ENCODE results near the gene SYCP2. TPM values are rescaled to one million over a fixed set of nuclear protein-coding genes. Genes with fewer than 3 reads are reported as not detected.
"Not testable (repeated sequence)": the region's sequence is repeated elsewhere in the genome, so short reads cannot be mapped to it uniquely, and the experiment has no call there.

SYCP2 gene
- total and polyA plus RNA-seq, 4 donors = 2.4 to 11.0 (median 6.0) TPM

GRCh38 chr20:59920944-59921343, 12.5 kb downstream of the SYCP2 start:
- no peak for DNase-seq (ENCODE audit: low read depth in 4 of 6, low spot score in 6 of 6)
- no peaks in the 10 kb centered on the region for H3K27me3 ChIP-seq (ENCODE audit: control insufficient read depth, insufficient read depth, low read length)
- H3K4me1 ChIP-seq (ENCODE audit: control insufficient read depth, insufficient read depth, low read length) = no peaks in the 10 kb centered on the region
- no peak overlapping the region for H3K27ac ChIP-seq (ENCODE audit: low read depth, low read length)
- no peak overlapping the region for H3K4me3 ChIP-seq (ENCODE audit: low read depth, low read length)
- no peaks in the 10 kb centered on the region for H3K36me3 ChIP-seq (ENCODE audit: control insufficient read depth, insufficient read depth, low read length)
- no peaks in the 10 kb centered on the region for H3K9me3 ChIP-seq (ENCODE audit: control insufficient read depth, insufficient read depth, low read length)

- DNase-seq (ENCODE audit: low read depth in 4 of 6, low spot score in 6 of 6) = no peak
- no peak overlapping the region for H3K4me3 ChIP-seq (ENCODE audit: low read depth, low read length)
- no peaks in the 10 kb centered on the region for H3K27me3 ChIP-seq (ENCODE audit: control insufficient read depth, insufficient read depth, low read length)
- 60% methylated on average over 1 of the region's 4 CpGs for WGBS (ENCODE audit: insufficient coverage)
- no peaks in the 10 kb centered on the region for H3K9me3 ChIP-seq (ENCODE audit: control insufficient read depth, insufficient read depth, low read length)
- no peaks in the 10 kb centered on the region for H3K4me1 ChIP-seq (ENCODE audit: control insufficient read depth, insufficient read depth, low read length)
- H3K27ac ChIP-seq (ENCODE audit: low read depth, low read length) = no peak overlapping the region
- no peaks in the 10 kb centered on the region for H3K36me3 ChIP-seq (ENCODE audit: control insufficient read depth, insufficient read depth, low read length)
Observed at GRCh38 chr20:59912609-59913008, 20.8 kb downstream of the SYCP2 start.

- H3K4me3 ChIP-seq (ENCODE audit: low read depth, low read length) = no peak overlapping the region
Observed at GRCh38 chr20:59911041-59911440, 22.4 kb downstream of the SYCP2 start.

GRCh38 chr20:59908855-59909254, 24.6 kb downstream of the SYCP2 start:
- Histone ChIP-seq H3K36me3 (ENCODE audit: control insufficient read depth, insufficient read depth, low read length) (no peaks in the 10 kb centered on the region), H3K27ac (ENCODE audit: low read depth, low read length) (no peak overlapping the region), H3K9me3 (ENCODE audit: control insufficient read depth, insufficient read depth, low read length) (no peaks in the 10 kb centered on the region), H3K4me3 (ENCODE audit: low read depth, low read length) (no peak overlapping the region), H3K4me1 (ENCODE audit: control insufficient read depth, insufficient read depth, low read length) (no peaks in the 10 kb centered on the region), H3K27me3 (ENCODE audit: control insufficient read depth, insufficient read depth, low read length) (no peaks in the 10 kb centered on the region)
- 83% methylated on average over 5 of the region's 5 CpGs for WGBS (ENCODE audit: insufficient coverage)
- no peak for DNase-seq (ENCODE audit: low read depth in 4 of 6, low spot score in 6 of 6)

More at GRCh38 chr20:59911041-59911440, 22.4 kb downstream of the SYCP2 start:
- no peaks in the 10 kb centered on the region for H3K36me3 ChIP-seq (ENCODE audit: control insufficient read depth, insufficient read depth, low read length)
- WGBS (ENCODE audit: insufficient coverage) = no CpG with 5 or more reads among the region's 2 CpGs
- H3K27me3 ChIP-seq (ENCODE audit: control insufficient read depth, insufficient read depth, low read length) = no peaks in the 10 kb centered on the region
- no peaks in the 10 kb centered on the region for H3K4me1 ChIP-seq (ENCODE audit: control insufficient read depth, insufficient read depth, low read length)
- no peak overlapping the region for H3K27ac ChIP-seq (ENCODE audit: low read depth, low read length)
- no peak for DNase-seq (ENCODE audit: low read depth in 4 of 6, low spot score in 6 of 6)
- H3K9me3 ChIP-seq (ENCODE audit: control insufficient read depth, insufficient read depth, low read length) = no peaks in the 10 kb centered on the region

- Histone ChIP-seq H3K27me3 (ENCODE audit: control insufficient read depth, insufficient read depth, low read length) (no peaks in the 10 kb centered on the region), H3K36me3 (ENCODE audit: control insufficient read depth, insufficient read depth, low read length) (no peaks in the 10 kb centered on the region), H3K9me3 (ENCODE audit: control insufficient read depth, insufficient read depth, low read length) (no peaks in the 10 kb centered on the region), H3K27ac (ENCODE audit: low read depth, low read length) (no peak overlapping the region), H3K4me3 (ENCODE audit: low read depth, low read length) (no peak overlapping the region), H3K4me1 (ENCODE audit: control insufficient read depth, insufficient read depth, low read length) (no peaks in the 10 kb centered on the region)
- WGBS (ENCODE audit: insufficient coverage) = no CpG with 5 or more reads among the region's 1 CpG
- DNase-seq (ENCODE audit: low read depth in 4 of 6, low spot score in 6 of 6) = peak in 1 of 6 donors; percentile 8
Observed at GRCh38 chr20:59903621-59904020, 29.8 kb downstream of the SYCP2 start.

GRCh38 chr20:59902470-59902869, 31.0 kb downstream of the SYCP2 start:
- Histone ChIP-seq H3K27ac (ENCODE audit: low read depth, low read length) (no peak overlapping the region), H3K36me3 (ENCODE audit: control insufficient read depth, insufficient read depth, low read length) (no peaks in the 10 kb centered on the region), H3K4me3 (ENCODE audit: low read depth, low read length) (no peak overlapping the region), H3K9me3 (ENCODE audit: control insufficient read depth, insufficient read depth, low read length) (no peaks in the 10 kb centered on the region), H3K27me3 (ENCODE audit: control insufficient read depth, insufficient read depth, low read length) (no peaks in the 10 kb centered on the region), H3K4me1 (ENCODE audit: control insufficient read depth, insufficient read depth, low read length) (no peaks in the 10 kb centered on the region)
- DNase-seq (ENCODE audit: low read depth in 4 of 6, low spot score in 6 of 6) = no peak
- WGBS (ENCODE audit: insufficient coverage) = 100% methylated on average over 1 of the region's 3 CpGs

- Histone ChIP-seq H3K9me3 (ENCODE audit: control insufficient read depth, insufficient read depth, low read length) (no peaks in the 10 kb centered on the region), H3K36me3 (ENCODE audit: control insufficient read depth, insufficient read depth, low read length) (no peaks in the 10 kb centered on the region), H3K27ac (ENCODE audit: low read depth, low read length) (no peak overlapping the region), H3K27me3 (ENCODE audit: control insufficient read depth, insufficient read depth, low read length) (no peaks in the 10 kb centered on the region), H3K4me3 (ENCODE audit: low read depth, low read length) (no peak overlapping the region), H3K4me1 (ENCODE audit: control insufficient read depth, insufficient read depth, low read length) (no peaks in the 10 kb centered on the region)
- no CpG with 5 or more reads among the region's 1 CpG for WGBS (ENCODE audit: insufficient coverage)
- DNase-seq (ENCODE audit: low read depth in 4 of 6, low spot score in 6 of 6) = no peak
Observed at GRCh38 chr20:59895908-59896307, 37.5 kb downstream of the SYCP2 start.

- Histone ChIP-seq H3K27me3 (ENCODE audit: control insufficient read depth, insufficient read depth, low read length) (no peaks in the 10 kb centered on the region), H3K9me3 (ENCODE audit: control insufficient read depth, insufficient read depth, low read length) (no peaks in the 10 kb centered on the region), H3K4me1 (ENCODE audit: control insufficient read depth, insufficient read depth, low read length) (no peaks in the 10 kb centered on the region), H3K27ac (ENCODE audit: low read depth, low read length) (no peak overlapping the region), H3K4me3 (ENCODE audit: low read depth, low read length) (no peak overlapping the region), H3K36me3 (ENCODE audit: control insufficient read depth, insufficient read depth, low read length) (no peaks in the 10 kb centered on the region)
- DNase-seq (ENCODE audit: low read depth in 4 of 6, low spot score in 6 of 6) = no peak
- no CpG with 5 or more reads among the region's 1 CpG for WGBS (ENCODE audit: insufficient coverage)
Observed at GRCh38 chr20:59891581-59891980, 41.9 kb downstream of the SYCP2 start.

- no CpG with 5 or more reads among the region's 2 CpGs for WGBS (ENCODE audit: insufficient coverage)
- DNase-seq (ENCODE audit: low read depth in 4 of 6, low spot score in 6 of 6); H3K27me3 ChIP-seq (ENCODE audit: control insufficient read depth, insufficient read depth, low read length); H3K36me3 ChIP-seq (ENCODE audit: control insufficient read depth, insufficient read depth, low read length); H3K4me3 ChIP-seq (ENCODE audit: low read depth, low read length); H3K9me3 ChIP-seq (ENCODE audit: control insufficient read depth, insufficient read depth, low read length); H3K4me1 ChIP-seq (ENCODE audit: control insufficient read depth, insufficient read depth, low read length); H3K27ac ChIP-seq (ENCODE audit: low read depth, low read length): not testable (repeated sequence)
Observed at GRCh38 chr20:59890035-59890434, 43.4 kb downstream of the SYCP2 start.

GRCh38 chr20:59888050-59888449, 45.4 kb downstream of the SYCP2 start:
- DNase-seq (ENCODE audit: low read depth in 4 of 6, low spot score in 6 of 6) = no peak
- Histone ChIP-seq H3K9me3 (ENCODE audit: control insufficient read depth, insufficient read depth, low read length) (no peaks in the 10 kb centered on the region), H3K4me3 (ENCODE audit: low read depth, low read length) (no peak overlapping the region), H3K27ac (ENCODE audit: low read depth, low read length) (no peak overlapping the region), H3K36me3 (ENCODE audit: control insufficient read depth, insufficient read depth, low read length) (no peaks in the 10 kb centered on the region), H3K4me1 (ENCODE audit: control insufficient read depth, insufficient read depth, low read length) (no peaks in the 10 kb centered on the region), H3K27me3 (ENCODE audit: control insufficient read depth, insufficient read depth, low read length) (no peaks in the 10 kb centered on the region)
- WGBS (ENCODE audit: insufficient coverage) = no CpG with 5 or more reads among the region's 1 CpG

All from spinal cord (tissue), 10 donors.